Mesenchymal stem cell (in vitro differentiated cells and primary cell): ENCODE measurements around the gene ATP8B4.
A peak's percentile ranks its signal among the peaks of the same experiment; 100 is the strongest.

ENCODE experiments used
- DNase-seq: peaks from one replicate; pipeline ENCODE4 v3.0.0-alpha.2; 2013
- H2AFZ ChIP-seq: one replicate; pipeline ENCODE4 v1.6.1; 2013; ENCODE audit warnings: low read depth, mild to moderate bottlenecking, control low read depth, inconsistent platforms, low read length, moderate library complexity
- H2AK5ac ChIP-seq: 2 replicates; pipeline ENCODE4 v1.6.1; 2013; ENCODE audit warnings: low read length, moderate library complexity, mild to moderate bottlenecking, inconsistent platforms; ENCODE audit not compliant: severe bottlenecking
- H2BK120ac ChIP-seq: one replicate; pipeline ENCODE4 v1.6.1; 2013; ENCODE audit warnings: low read depth, mild to moderate bottlenecking, inconsistent platforms, low read length, moderate library complexity
- H2BK12ac ChIP-seq, 2 experiments: one replicate each; pipeline ENCODE4 v1.6.1; 2013; ENCODE audit warnings: inconsistent platforms in 2 of 2, low read length in 2 of 2, mild to moderate bottlenecking in 2 of 2, moderate library complexity in 2 of 2, control low read depth in 1 of 2
- H2BK15ac ChIP-seq: one replicate; pipeline ENCODE4 v1.6.1; 2013; ENCODE audit warnings: mild to moderate bottlenecking, low read depth, inconsistent platforms; ENCODE audit not compliant: poor library complexity, severe bottlenecking
- H2BK5ac ChIP-seq: 2 replicates; pipeline ENCODE4 v1.6.1; 2013; ENCODE audit warnings: low read depth, mild to moderate bottlenecking, low read length, control low read depth, inconsistent platforms; ENCODE audit not compliant: poor library complexity, severe bottlenecking
- H3K14ac ChIP-seq, 2 experiments: one replicate each; pipeline ENCODE4 v1.6.1; 2013; ENCODE audit warnings: inconsistent platforms in 2 of 2, low read length in 2 of 2, control low read depth in 1 of 2, mild to moderate bottlenecking in 1 of 2, moderate library complexity in 1 of 2
- H3K18ac ChIP-seq, 2 experiments: one replicate each; pipeline ENCODE4 v1.6.1; 2013; ENCODE audit warnings: inconsistent platforms in 2 of 2, low read length in 2 of 2, control low read depth in 1 of 2, low read depth in 1 of 2, mild to moderate bottlenecking in 1 of 2
- H3K23ac ChIP-seq, 2 experiments: one replicate each; pipeline ENCODE4 v1.6.1; 2013; ENCODE audit warnings: inconsistent platforms in 2 of 2, low read length in 2 of 2, mild to moderate bottlenecking in 2 of 2, moderate library complexity in 2 of 2, control low read depth in 1 of 2
- H3K27ac ChIP-seq: 2 replicates; pipeline ENCODE4 v1.5.1; 2013; ENCODE audit warnings: mild to moderate bottlenecking, moderate library complexity, low read length, control low read depth, inconsistent platforms; ENCODE audit not compliant: poor library complexity, severe bottlenecking
- H3K27me3 ChIP-seq, 2 experiments: 2 replicates each; pipeline versions ENCODE4 v1.6.1 to v1.7.0; 2013; ENCODE audit warnings: low read length in 2 of 2, mild to moderate bottlenecking in 2 of 2, moderate library complexity in 2 of 2, control low read depth in 1 of 2, inconsistent platforms in 1 of 2; ENCODE audit not compliant: control insufficient read depth in 1 of 2, insufficient read depth in 1 of 2
- H3K36me3 ChIP-seq, 2 experiments: 2 replicates each; pipeline versions ENCODE4 v1.6.1 to v1.7.0; 2013; ENCODE audit warnings: low read length in 2 of 2, control low read depth in 1 of 2, inconsistent platforms in 1 of 2, low read depth in 1 of 2, mild to moderate bottlenecking in 1 of 2; ENCODE audit not compliant: insufficient read depth in 2 of 2, control insufficient read depth in 1 of 2
- H3K4ac ChIP-seq, 2 experiments: one replicate each; pipeline ENCODE4 v1.6.1; 2013; ENCODE audit warnings: inconsistent platforms in 2 of 2, low read length in 2 of 2, mild to moderate bottlenecking in 2 of 2, moderate library complexity in 2 of 2, control low read depth in 1 of 2, low read depth in 1 of 2
- H3K4me1 ChIP-seq: 2 replicates; pipeline ENCODE4 v1.6.1; 2013; ENCODE audit warnings: low read depth, low read length, control low read depth; ENCODE audit not compliant: control insufficient read depth, insufficient read depth
- H3K4me2 ChIP-seq: 2 replicates; pipeline ENCODE4 v1.6.1; 2013; ENCODE audit warnings: low read length, mild to moderate bottlenecking, inconsistent platforms; ENCODE audit not compliant: poor library complexity, severe bottlenecking
- H3K4me3 ChIP-seq, 2 experiments: 2 replicates each; pipeline versions ENCODE4 v1.5.1 to v1.7.0; 2013; ENCODE audit warnings: low read length in 2 of 2, mild to moderate bottlenecking in 2 of 2, control low read depth in 1 of 2, low read depth in 1 of 2; ENCODE audit not compliant: insufficient read depth in 1 of 2
- H3K79me1 ChIP-seq: replicated peaks from 2 replicates; pipeline ENCODE4 v1.6.1; 2013; ENCODE audit warnings: mild to moderate bottlenecking, control low read depth, low read length, inconsistent platforms; ENCODE audit not compliant: poor library complexity, severe bottlenecking
- H3K9ac ChIP-seq: 2 replicates; pipeline ENCODE4 v1.7.0; 2013; ENCODE audit warnings: mild to moderate bottlenecking, low read length, moderate library complexity
- H3K9me3 ChIP-seq: 2 replicates; pipeline ENCODE4 v1.7.0; 2013; ENCODE audit warnings: mild to moderate bottlenecking, low read length; ENCODE audit not compliant: control insufficient read depth
- H4K8ac ChIP-seq: one replicate; pipeline ENCODE4 v1.6.1; 2013; ENCODE audit warnings: inconsistent platforms, mild to moderate bottlenecking, low read length, moderate library complexity
- H4K91ac ChIP-seq: one replicate; pipeline ENCODE4 v1.6.1; 2013; ENCODE audit warnings: mild to moderate bottlenecking, low read length, inconsistent platforms
- WGBS: methylation state at CpG from one replicate; pipeline ENCODE4 v1.1.7; 2013; ENCODE audit warnings: mixed read lengths; 5-methylcytosine and 5-hydroxymethylcytosine counted together

The ATP8B4 gene

GRCh38 chr15:50077651-50078050 is 41.4 kb downstream of the ATP8B4 start:
- Histone ChIP-seq H2BK120ac (no peak overlapping the region), H4K8ac (no peak overlapping the region), H3K27me3 (no peaks in the 10 kb centered on the region), H3K9me3 (no peaks in the 10 kb centered on the region), H3K14ac (no peak overlapping the region), H3K23ac (no peak overlapping the region), H2BK12ac (no peak overlapping the region), H3K4me3 (no peak overlapping the region), H3K79me1 (no peaks in the 10 kb centered on the region), H3K4ac (no peak overlapping the region), H3K36me3 (no peaks in the 10 kb centered on the region), H3K4me1 (no peaks in the 10 kb centered on the region), H3K4me2 (no peak overlapping the region), H2BK15ac (no peak overlapping the region), H3K27ac (no peak overlapping the region), H3K9ac (peak overlapping the region; percentile 60), H3K18ac (no peak overlapping the region), H2AFZ (no peak overlapping the region), H2AK5ac (no peak overlapping the region), H2BK5ac (no peak overlapping the region), H4K91ac (no peak overlapping the region)
- 88% methylated on average over 1 of the region's 2 CpGs for WGBS
- no peak for DNase-seq

- Histone ChIP-seq H2BK12ac (no peak overlapping the region), H3K79me1 (no peaks in the 10 kb centered on the region), H2BK5ac (no peak overlapping the region), H3K23ac (no peak overlapping the region), H3K4ac (no peak overlapping the region), H3K9me3 (no peaks in the 10 kb centered on the region), H4K8ac (no peak overlapping the region), H3K14ac (no peak overlapping the region), H2BK120ac (no peak overlapping the region), H3K27ac (no peak overlapping the region), H2BK15ac (no peak overlapping the region), H4K91ac (no peak overlapping the region), H2AK5ac (no peak overlapping the region), H3K4me3 (no peak overlapping the region), H3K9ac (peak overlapping the region; percentile 60), H3K4me1 (no peaks in the 10 kb centered on the region), H3K18ac (no peak overlapping the region), H3K27me3 (no peaks in the 10 kb centered on the region), H3K36me3 (no peaks in the 10 kb centered on the region), H2AFZ (no peak overlapping the region), H3K4me2 (no peak overlapping the region)
- no peak for DNase-seq
These were observed 41.9 kb downstream of the ATP8B4 start for GRCh38 chr15:50077176-50077575.

GRCh38 chr15:50075319-50075718 is 43.7 kb downstream of the ATP8B4 start:
- Histone ChIP-seq H3K36me3 (no peaks in the 10 kb centered on the region), H2BK5ac (no peak overlapping the region), H3K9ac (no peak overlapping the region), H2BK120ac (no peak overlapping the region), H3K27ac (no peak overlapping the region), H4K8ac (no peak overlapping the region), H3K18ac (no peak overlapping the region), H3K9me3 (no peaks in the 10 kb centered on the region), H2AK5ac (no peak overlapping the region), H2BK15ac (no peak overlapping the region), H3K4me2 (no peak overlapping the region), H3K14ac (no peak overlapping the region), H4K91ac (no peak overlapping the region), H3K23ac (no peak overlapping the region), H2BK12ac (no peak overlapping the region), H3K79me1 (no peaks in the 10 kb centered on the region), H3K4me3 (no peak overlapping the region), H3K4ac (no peak overlapping the region), H3K4me1 (no peaks in the 10 kb centered on the region), H2AFZ (no peak overlapping the region), H3K27me3 (no peaks in the 10 kb centered on the region)
- WGBS, result 100% methylated on average over 1 of the region's 1 CpG
- DNase-seq, result no peak

GRCh38 chr15:50071551-50072258 is 47.3 kb downstream of the ATP8B4 start:
- Histone ChIP-seq H3K14ac (no peak overlapping the region), H3K23ac (no peak overlapping the region), H4K91ac (no peak overlapping the region), H3K4me3 (no peak overlapping the region), H3K18ac (no peak overlapping the region), H2AK5ac (no peak overlapping the region), H3K27ac (no peak overlapping the region), H2BK12ac (no peak overlapping the region), H3K4me1 (no peaks in the 10 kb centered on the region), H2BK120ac (no peak overlapping the region), H3K36me3 (no peaks in the 10 kb centered on the region), H2AFZ (no peak overlapping the region), H3K4me2 (no peak overlapping the region), H3K27me3 (no peaks in the 10 kb centered on the region), H3K4ac (no peak overlapping the region), H3K9ac (no peak overlapping the region), H2BK5ac (no peak overlapping the region), H3K9me3 (no peaks in the 10 kb centered on the region), H4K8ac (no peak overlapping the region), H2BK15ac (no peak overlapping the region), H3K79me1 (no peaks in the 10 kb centered on the region)
- no peak for DNase-seq
- no CpG with 5 or more reads among the region's 1 CpG for WGBS
